Measurements from ENCODE around the gene TTLL13.
"Not testable (repeated sequence)": the region's sequence is repeated elsewhere in the genome, so short reads cannot be mapped to it uniquely, and the experiment has no call there.

The TTLL13 gene

GRCh38 chr15:90240856-90241255 lies 8.5 kb upstream of the TTLL13 start:
- DNase-seq, result no peak

DNA sequence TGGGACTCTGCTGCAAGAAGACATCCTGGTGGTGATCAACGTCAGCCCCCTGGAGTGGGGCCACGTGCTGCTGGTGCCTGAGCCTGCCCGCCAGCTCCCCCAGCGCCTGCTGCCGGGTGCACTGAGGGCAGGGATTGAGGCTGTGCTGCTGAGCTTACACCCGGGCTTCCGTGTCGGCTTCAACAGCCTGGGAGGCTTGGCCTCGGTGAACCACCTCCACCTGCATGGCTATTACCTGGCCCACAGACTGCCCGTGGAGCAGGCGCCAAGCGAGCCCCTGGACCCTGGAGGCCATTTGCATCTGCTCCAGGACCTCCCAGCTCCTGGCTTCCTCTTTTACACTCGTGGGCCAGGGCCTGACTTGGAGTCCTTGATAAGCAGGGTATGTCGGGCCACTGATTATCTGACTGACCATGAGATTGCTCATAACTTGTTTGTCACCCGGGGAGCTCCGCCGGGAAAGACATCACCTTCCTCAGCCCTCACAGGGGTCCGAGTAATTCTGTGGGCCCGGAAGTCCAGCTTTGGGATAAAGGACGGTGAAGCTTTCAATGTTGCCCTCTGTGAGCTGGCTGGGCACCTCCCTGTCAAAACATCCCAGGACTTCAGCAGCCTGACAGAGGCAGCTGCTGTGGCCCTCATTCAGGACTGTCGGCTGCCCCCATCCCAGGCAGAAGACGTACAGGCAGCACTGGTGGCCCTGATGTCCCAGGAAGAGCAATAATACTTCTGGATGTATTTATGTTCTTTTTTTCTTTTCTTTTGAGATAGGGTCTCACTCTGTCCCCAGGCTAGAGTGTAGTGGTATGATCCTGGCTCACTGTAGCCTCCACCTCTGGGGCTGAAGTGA lies 7.8 kb upstream of the TTLL13 start:
- no peak for DNase-seq

- DNase-seq, result no peak
Measured at GRCh38 chr15:90243943-90244639, 5.3 kb upstream of the TTLL13 start.

- DNase-seq, result no peak
Measured at GRCh38 chr15:90248789-90249202, 560 bp upstream of the TTLL13 start.

GRCh38 chr15:90257776-90258175 lies 8.4 kb downstream of the TTLL13 start:
- DNase-seq, result no peak

DNA sequence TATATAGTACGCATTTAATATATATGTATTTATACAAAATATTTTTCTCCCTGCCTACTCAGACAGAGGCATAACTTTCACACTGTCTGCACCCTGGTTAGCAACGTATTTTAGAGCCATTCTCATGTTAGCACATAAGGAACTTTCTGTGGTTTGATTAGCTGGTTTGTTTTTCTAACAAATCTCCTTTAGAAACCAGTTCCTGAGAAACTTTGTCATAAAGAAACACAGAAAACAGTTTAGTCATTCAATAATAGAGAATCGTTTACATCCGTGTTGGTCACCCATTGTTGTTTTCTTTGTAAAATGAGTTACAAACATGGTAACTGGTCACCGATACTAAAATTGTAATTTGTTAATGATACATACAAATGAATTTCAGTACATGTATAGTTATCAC lies 10.2 kb downstream of the TTLL13 start:
- no peak for DNase-seq

DNA sequence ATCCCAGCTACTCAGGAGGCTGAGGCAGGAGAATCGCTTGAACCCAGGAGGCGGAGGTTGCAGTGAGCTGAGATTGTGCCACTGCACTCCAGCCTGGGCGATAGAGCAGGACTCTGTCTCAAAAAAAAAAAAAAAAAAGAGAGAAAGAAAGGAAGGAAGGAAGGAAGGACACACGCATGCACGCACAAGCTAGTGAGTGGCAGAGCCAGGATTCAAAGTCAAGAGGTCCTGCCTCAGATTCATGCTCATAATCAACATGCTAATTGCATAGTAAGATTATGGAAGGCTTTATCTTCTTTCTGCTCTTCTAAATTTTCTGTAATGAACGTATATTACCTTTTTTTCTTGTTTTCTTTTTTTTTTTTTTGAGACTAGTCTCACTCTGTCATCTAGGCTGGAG lies 11.4 kb downstream of the TTLL13 start:
- DNase-seq, result not testable (repeated sequence)

DNA sequence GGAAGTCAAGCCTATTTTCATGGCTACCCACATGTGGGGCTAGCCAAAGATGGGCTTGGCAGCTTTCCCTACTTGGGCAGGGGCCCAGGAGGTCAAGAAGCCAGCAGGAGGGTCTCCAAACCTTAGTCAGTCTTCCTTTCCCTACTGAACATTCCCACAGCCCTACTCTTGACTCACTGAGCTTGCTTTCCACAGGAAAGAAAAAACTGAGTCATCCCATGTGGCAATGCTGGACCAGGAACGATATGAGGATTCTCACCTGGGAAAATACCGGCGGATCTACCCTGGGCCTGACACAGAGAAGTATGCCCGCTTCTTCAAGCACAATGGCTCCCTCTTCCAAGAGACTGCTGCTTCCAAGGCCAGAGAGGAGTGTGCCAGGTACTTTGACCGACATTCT lies 12.5 kb downstream of the TTLL13 start:
- no peak for DNase-seq

GRCh38 chr15:90262426-90262825 lies 13.1 kb downstream of the TTLL13 start:
- no peak for DNase-seq

GRCh38 chr15:90264671-90265070 lies 15.3 kb downstream of the TTLL13 start:
- DNase-seq, result peak; percentile 33

GRCh38 chr15:90265271-90266060 lies 16.1 kb downstream of the TTLL13 start, which contains the start of gene NGRN:
Gene NGRN (plus strand): TSS chr15:90265672. CDS start chr15:90265713, 41 bp downstream.
- DNase-seq, result peak; percentile 91

- peak; percentile 28 for DNase-seq
Measured at GRCh38 chr15:90266061-90266431, 16.7 kb downstream of the TTLL13 start.

DNA sequence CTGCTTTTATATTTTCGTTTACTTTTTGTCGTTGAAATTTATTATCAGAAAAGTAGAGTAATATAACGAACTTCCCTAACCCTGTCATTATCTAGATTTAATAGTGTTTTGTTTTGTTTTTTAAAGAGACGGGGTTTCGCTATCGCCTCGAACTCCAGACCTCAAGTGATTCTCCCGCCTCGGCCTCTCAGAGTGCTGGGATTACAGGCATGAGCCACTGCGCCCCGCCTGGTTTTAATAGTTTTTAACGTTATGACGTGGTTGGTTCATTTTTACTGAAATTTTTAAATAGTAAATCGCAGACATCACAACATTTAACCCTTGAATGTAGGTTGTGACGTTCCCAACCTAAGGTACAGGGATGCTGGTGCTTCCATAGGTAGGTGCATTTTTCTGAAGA lies 17.1 kb downstream of the TTLL13 start:
- DNase-seq, result no peak

- DNase-seq, result no peak
Measured at GRCh38 chr15:90268415-90268814, 19.1 kb downstream of the TTLL13 start.

- no peak for DNase-seq
Measured at GRCh38 chr15:90270502-90271150, 21.3 kb downstream of the TTLL13 start.

DNA sequence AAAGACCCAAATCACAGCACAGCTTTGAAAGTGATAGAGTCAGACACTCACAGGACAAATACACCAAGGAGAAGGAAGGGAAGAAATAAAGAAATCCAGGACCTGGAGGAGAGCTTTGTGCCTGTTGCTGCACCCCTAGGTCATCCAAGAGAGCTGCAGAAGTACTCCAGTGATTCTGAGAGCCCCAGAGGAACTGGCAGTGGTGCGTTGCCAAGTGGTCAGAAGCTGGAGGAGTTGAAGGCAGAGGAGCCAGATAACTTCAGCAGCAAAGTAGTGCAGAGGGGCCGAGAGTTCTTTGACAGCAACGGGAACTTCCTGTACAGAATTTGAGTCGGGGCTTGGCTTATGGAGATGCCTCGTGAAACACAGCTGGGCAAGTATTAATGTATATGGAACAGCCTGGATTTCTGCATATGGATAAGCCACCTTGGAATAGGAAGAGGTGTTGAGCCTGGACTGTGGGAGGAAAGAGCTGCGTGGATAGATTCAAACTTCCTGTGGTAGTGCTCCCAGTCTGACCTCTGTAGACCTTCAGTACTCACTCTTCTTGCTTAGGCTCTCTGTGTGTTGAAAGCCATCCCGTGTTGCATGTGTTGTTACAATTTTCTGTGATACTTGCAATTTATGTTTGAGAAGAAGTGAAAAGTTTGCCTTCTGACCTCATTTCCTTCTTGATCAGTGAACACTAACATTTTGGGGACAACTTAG lies 22.3 kb downstream of the TTLL13 start:
- DNase-seq, result no peak

DNA sequence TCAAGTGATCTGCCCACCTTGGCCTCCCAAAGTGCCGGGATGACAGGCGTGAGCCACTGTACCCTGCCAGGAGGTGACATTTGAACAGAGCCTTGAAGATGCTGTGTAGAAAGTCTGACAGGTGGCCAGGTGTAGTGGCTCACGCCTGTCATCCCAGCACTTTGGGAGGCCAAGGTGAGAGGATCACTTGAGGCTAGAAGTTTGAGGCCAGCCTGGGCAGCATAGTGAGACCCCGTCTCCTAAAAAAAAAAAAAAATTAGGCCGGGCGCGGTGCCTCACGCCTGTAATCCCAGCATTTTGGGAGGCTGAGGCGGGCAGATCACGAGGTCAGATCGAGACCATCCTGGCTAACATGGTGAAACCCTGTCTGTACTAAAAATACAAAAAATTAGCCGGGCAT lies 29.1 kb downstream of the TTLL13 start:
- DNase-seq, result not testable (repeated sequence)

GRCh38 chr15:90280743-90281142 lies 31.4 kb downstream of the TTLL13 start:
- not testable (repeated sequence) for DNase-seq

DNA sequence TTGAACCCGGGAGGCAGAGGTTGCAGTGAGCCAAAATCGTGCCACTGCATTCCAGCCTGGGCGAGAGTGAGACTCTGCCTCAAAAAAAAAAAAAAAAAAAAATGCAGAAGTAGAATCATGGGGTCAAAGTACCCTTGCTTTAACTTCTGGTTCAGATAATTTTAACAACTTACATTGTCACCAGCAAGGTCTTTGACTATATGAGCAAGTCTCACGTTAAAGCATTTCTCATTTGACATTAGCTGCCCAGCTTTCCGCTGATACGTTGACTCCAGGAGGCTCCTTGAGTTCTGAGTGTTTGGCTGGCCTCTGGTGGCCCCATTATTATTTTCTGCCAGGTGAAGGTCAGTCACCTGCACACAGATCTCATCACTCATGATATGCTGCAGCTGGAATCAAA lies 32.3 kb downstream of the TTLL13 start:
- DNase-seq, result not testable (repeated sequence)

DNA sequence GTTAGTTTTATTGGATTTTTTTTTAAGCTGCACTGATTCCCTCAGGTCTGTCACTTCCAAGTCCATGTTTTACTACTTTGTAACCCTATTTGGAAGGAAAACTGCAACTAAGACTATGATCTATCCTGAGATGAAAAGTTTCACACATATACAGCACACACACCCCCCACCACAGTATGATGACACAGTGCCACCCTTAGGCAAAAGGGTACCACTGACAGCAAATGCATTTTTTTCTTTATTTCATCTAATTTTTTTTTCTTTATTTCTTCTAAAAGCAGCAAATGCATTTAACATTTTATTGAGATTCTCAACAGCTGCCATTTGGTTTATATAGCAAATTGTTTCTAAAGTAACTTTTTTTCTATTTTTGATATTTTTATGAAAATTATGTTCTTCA lies 37.3 kb downstream of the TTLL13 start:
- DNase-seq, result peak; percentile 13

- no peak for DNase-seq
Measured at GRCh38 chr15:90287101-90287500, 37.7 kb downstream of the TTLL13 start.

- DNase-seq, result no peak
Measured at GRCh38 chr15:90287946-90288345, 38.6 kb downstream of the TTLL13 start.

All from stimulated activated naive CD4-positive, alpha-beta T cell treated with Interleukin-2 at 50 U/mL for 16 hours (primary cell).